Measurements from ENCODE around the gene XIAP. TPM values are rescaled to one million over a fixed set of nuclear protein-coding genes. Genes with fewer than 3 reads are reported as not detected.
A peak's percentile ranks its signal among the peaks of the same experiment; 100 is the strongest.
"Not testable (repeated sequence)": the region's sequence is repeated elsewhere in the genome, so short reads cannot be mapped to it uniquely, and the experiment has no call there.

Gene XIAP
- 20.9 TPM for polyA plus RNA-seq (2013, experiment 1 of 4)
- polyA plus RNA-seq (2013, experiment 2 of 4) = 22.2 TPM
- polyA plus RNA-seq (2013, experiment 3 of 4) = 22.2 TPM
- 23.7 TPM for polyA plus RNA-seq (2013, experiment 4 of 4)

- Histone ChIP-seq H3K4me3 (ENCODE audit: insufficient read depth, low read depth, low read length) (peak within 1 kb of the TSS; percentile 60), H3K27ac (ENCODE audit: insufficient read depth, low read depth, low read length, poor library complexity, severe bottlenecking) (peak within 1 kb of the TSS; percentile 93), H3K9me3 (ENCODE audit: control insufficient read depth, low read length) (no peaks in the 10 kb centered on the region), H3K36me3 (ENCODE audit: control insufficient read depth, insufficient read depth, low read length) (no peaks in the 10 kb centered on the region), H3K4me1 (ENCODE audit: control insufficient read depth, insufficient read depth, low read length) (no peaks in the 10 kb centered on the region), H3K27me3 (ENCODE audit: control insufficient read depth, insufficient read depth, low read length, poor library complexity, severe bottlenecking) (no peaks in the 10 kb centered on the region)
- 0% methylated on average over 58 to 60 of the region's 62 CpGs for WGBS, 2 experiments
Observed at GRCh38 chrX:123859846-123860838, at the start of gene XIAP. Gene XIAP (plus strand): TSS chrX:123860053. CDS start chrX:123885663, 25,610 bp downstream.

DNA sequence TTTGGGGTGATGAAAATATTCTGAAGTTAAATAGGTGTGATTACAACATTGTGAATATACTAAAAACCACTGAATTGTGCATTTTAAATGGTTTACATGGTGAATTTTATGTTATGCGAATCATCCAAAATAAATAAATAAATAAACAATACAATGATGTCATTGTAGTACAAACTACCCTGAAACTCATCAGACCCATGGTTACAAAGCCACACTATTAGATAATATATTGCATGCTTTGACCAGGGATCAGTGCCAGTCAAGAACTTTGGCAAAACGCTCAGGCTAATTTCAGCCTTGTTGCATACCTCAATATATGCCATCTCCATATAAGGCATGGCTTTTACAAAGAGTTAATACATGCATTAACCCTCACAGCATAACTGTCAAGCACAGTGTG is 45.5 kb upstream of the XIAP start:
- Histone ChIP-seq H3K4me1 (ENCODE audit: control insufficient read depth, insufficient read depth, low read length) (no peaks in the 10 kb centered on the region), H3K27ac (ENCODE audit: insufficient read depth, low read depth, low read length, poor library complexity, severe bottlenecking) (no peak overlapping the region), H3K9me3 (ENCODE audit: control insufficient read depth, low read length) (no peaks in the 10 kb centered on the region), H3K27me3 (ENCODE audit: control insufficient read depth, insufficient read depth, low read length, poor library complexity, severe bottlenecking) (no peaks in the 10 kb centered on the region), H3K36me3 (ENCODE audit: control insufficient read depth, insufficient read depth, low read length) (no peaks in the 10 kb centered on the region), H3K4me3 (ENCODE audit: insufficient read depth, low read depth, low read length) (no peak overlapping the region)
- 78 to 87% methylated on average over 1 of the region's 2 CpGs for WGBS, 2 experiments

- not testable (repeated sequence) for H3K36me3 ChIP-seq (ENCODE audit: control insufficient read depth, insufficient read depth, low read length); H3K27ac ChIP-seq (ENCODE audit: insufficient read depth, low read depth, low read length, poor library complexity, severe bottlenecking); H3K4me3 ChIP-seq (ENCODE audit: insufficient read depth, low read depth, low read length); H3K4me1 ChIP-seq (ENCODE audit: control insufficient read depth, insufficient read depth, low read length); H3K27me3 ChIP-seq (ENCODE audit: control insufficient read depth, insufficient read depth, low read length, poor library complexity, severe bottlenecking); H3K9me3 ChIP-seq (ENCODE audit: control insufficient read depth, low read length)
- WGBS, 2 experiments = 78 to 80% methylated on average over 8 to 9 of the region's 12 CpGs
Observed at GRCh38 chrX:123814934-123815394, 44.9 kb upstream of the XIAP start.

- Histone ChIP-seq H3K27me3 (ENCODE audit: control insufficient read depth, insufficient read depth, low read length, poor library complexity, severe bottlenecking) (no peaks in the 10 kb centered on the region), H3K9me3 (ENCODE audit: control insufficient read depth, low read length) (no peaks in the 10 kb centered on the region), H3K36me3 (ENCODE audit: control insufficient read depth, insufficient read depth, low read length) (no peaks in the 10 kb centered on the region), H3K4me1 (ENCODE audit: control insufficient read depth, insufficient read depth, low read length) (no peaks in the 10 kb centered on the region), H3K27ac (ENCODE audit: insufficient read depth, low read depth, low read length, poor library complexity, severe bottlenecking) (no peak overlapping the region), H3K4me3 (ENCODE audit: insufficient read depth, low read depth, low read length) (no peak overlapping the region)
- 89 to 91% methylated on average over 6 of the region's 6 CpGs for WGBS, 2 experiments
Observed at GRCh38 chrX:123817288-123817894, 42.5 kb upstream of the XIAP start.

DNA sequence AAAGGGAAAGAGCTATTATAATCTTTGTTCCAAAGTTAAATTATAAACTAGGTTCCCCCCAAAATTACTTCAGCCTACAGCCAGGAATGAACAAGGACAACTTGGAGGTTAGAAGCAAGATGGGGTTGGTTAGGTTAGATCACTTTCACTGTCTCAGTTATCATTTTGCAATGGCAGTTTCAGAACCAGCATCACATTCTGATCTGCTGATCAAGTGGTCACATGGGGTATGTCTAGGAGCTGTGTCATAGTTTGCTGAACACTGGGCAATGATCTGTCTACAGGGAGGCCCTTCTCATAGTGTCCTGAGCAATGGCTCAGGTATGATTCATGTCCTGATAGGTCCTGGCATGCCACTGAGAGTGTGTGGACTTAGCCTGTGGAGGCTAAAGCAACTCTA is 41.6 kb upstream of the XIAP start:
- Histone ChIP-seq H3K27ac (ENCODE audit: insufficient read depth, low read depth, low read length, poor library complexity, severe bottlenecking) (no peak overlapping the region), H3K4me1 (ENCODE audit: control insufficient read depth, insufficient read depth, low read length) (no peaks in the 10 kb centered on the region), H3K9me3 (ENCODE audit: control insufficient read depth, low read length) (no peaks in the 10 kb centered on the region), H3K36me3 (ENCODE audit: control insufficient read depth, insufficient read depth, low read length) (no peaks in the 10 kb centered on the region), H3K27me3 (ENCODE audit: control insufficient read depth, insufficient read depth, low read length, poor library complexity, severe bottlenecking) (no peaks in the 10 kb centered on the region), H3K4me3 (ENCODE audit: insufficient read depth, low read depth, low read length) (no peak overlapping the region)

GRCh38 chrX:123822965-123823364 is 36.9 kb upstream of the XIAP start:
- Histone ChIP-seq H3K27ac (ENCODE audit: insufficient read depth, low read depth, low read length, poor library complexity, severe bottlenecking) (no peak overlapping the region), H3K4me1 (ENCODE audit: control insufficient read depth, insufficient read depth, low read length) (no peaks in the 10 kb centered on the region), H3K27me3 (ENCODE audit: control insufficient read depth, insufficient read depth, low read length, poor library complexity, severe bottlenecking) (no peaks in the 10 kb centered on the region), H3K36me3 (ENCODE audit: control insufficient read depth, insufficient read depth, low read length) (no peaks in the 10 kb centered on the region), H3K9me3 (ENCODE audit: control insufficient read depth, low read length) (no peaks in the 10 kb centered on the region), H3K4me3 (ENCODE audit: insufficient read depth, low read depth, low read length) (no peak overlapping the region)
- 88 to 100% methylated on average over 1 of the region's 1 CpG for WGBS, 2 experiments

DNA sequence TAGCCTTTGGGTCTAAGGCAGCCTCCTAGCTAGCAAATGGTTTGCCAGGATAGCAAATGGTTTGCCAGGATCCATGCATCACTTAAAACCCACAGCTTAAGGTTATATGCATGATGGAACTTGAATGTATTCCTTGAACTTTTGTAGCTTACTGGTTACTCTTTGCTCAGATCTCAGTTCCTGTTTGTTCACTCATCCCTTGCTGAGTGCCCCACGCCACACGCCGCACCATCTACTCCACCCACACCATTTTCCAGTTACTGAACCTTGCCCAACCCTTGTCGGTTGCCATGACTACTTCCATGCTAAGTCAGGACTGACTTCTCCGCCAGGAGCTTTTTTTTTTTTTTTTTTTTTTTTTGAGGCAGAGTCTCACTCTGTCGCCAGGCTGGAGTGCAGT is 29.5 kb upstream of the XIAP start:
- no peak overlapping the region for H3K4me3 ChIP-seq (ENCODE audit: insufficient read depth, low read depth, low read length)
- no peaks in the 10 kb centered on the region for H3K36me3 ChIP-seq (ENCODE audit: control insufficient read depth, insufficient read depth, low read length)
- 88 to 93% methylated on average over 6 of the region's 6 CpGs for WGBS, 2 experiments
- no peak overlapping the region for H3K27ac ChIP-seq (ENCODE audit: insufficient read depth, low read depth, low read length, poor library complexity, severe bottlenecking)
- no peaks in the 10 kb centered on the region for H3K4me1 ChIP-seq (ENCODE audit: control insufficient read depth, insufficient read depth, low read length)
- H3K27me3 ChIP-seq (ENCODE audit: control insufficient read depth, insufficient read depth, low read length, poor library complexity, severe bottlenecking) = no peaks in the 10 kb centered on the region
- no peaks in the 10 kb centered on the region for H3K9me3 ChIP-seq (ENCODE audit: control insufficient read depth, low read length)

DNA sequence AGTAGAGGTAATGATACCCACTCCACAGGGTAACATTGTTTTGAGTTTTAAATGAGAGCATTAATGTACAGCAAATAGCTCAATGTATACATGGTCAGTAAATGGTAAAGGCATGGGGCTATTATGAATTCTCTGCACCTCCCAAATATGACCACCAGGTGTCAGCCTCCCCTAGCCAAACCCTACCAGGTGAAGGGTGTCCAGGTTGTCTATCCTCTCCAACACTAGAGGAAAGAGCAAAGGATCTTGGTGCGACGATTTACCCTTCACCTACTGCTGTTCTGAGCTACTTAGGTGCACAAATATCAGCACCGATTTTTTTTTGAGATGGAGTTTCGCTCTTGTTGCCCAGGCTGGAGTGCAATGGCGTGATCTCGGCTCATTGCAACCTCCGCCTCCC is 26.5 kb upstream of the XIAP start:
- no peak overlapping the region for H3K4me3 ChIP-seq (ENCODE audit: insufficient read depth, low read depth, low read length)
- no peaks in the 10 kb centered on the region for H3K27me3 ChIP-seq (ENCODE audit: control insufficient read depth, insufficient read depth, low read length, poor library complexity, severe bottlenecking)
- no peaks in the 10 kb centered on the region for H3K4me1 ChIP-seq (ENCODE audit: control insufficient read depth, insufficient read depth, low read length)
- H3K36me3 ChIP-seq (ENCODE audit: control insufficient read depth, insufficient read depth, low read length) = no peaks in the 10 kb centered on the region
- H3K9me3 ChIP-seq (ENCODE audit: control insufficient read depth, low read length) = no peaks in the 10 kb centered on the region
- no peak overlapping the region for H3K27ac ChIP-seq (ENCODE audit: insufficient read depth, low read depth, low read length, poor library complexity, severe bottlenecking)
- 63 to 64% methylated on average over 7 of the region's 7 CpGs for WGBS, 2 experiments

DNA sequence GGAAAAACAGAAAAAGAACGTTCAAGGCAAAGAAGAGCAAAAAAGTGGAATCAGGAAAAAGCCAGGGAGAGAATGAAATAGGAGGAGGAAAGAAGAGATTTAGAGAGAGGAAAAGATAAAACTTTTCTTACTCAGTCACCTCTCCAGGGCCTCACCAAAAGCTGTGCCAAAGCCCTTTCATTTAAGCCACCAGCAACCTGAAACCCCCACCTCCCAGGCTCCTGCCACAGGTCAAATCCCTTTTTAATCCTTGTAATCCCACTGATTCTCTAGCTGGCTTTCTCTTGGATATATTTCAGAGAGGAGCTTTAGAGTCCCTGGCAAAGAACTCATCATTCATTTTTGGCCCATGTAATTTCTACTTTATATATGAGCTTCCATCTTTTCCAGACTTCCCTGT is 25.7 kb upstream of the XIAP start:
- no peaks in the 10 kb centered on the region for H3K9me3 ChIP-seq (ENCODE audit: control insufficient read depth, low read length)
- no peaks in the 10 kb centered on the region for H3K27me3 ChIP-seq (ENCODE audit: control insufficient read depth, insufficient read depth, low read length, poor library complexity, severe bottlenecking)
- H3K27ac ChIP-seq (ENCODE audit: insufficient read depth, low read depth, low read length, poor library complexity, severe bottlenecking) = no peak overlapping the region
- no peaks in the 10 kb centered on the region for H3K36me3 ChIP-seq (ENCODE audit: control insufficient read depth, insufficient read depth, low read length)
- no peak overlapping the region for H3K4me3 ChIP-seq (ENCODE audit: insufficient read depth, low read depth, low read length)
- 71 to 90% methylated on average over 1 of the region's 1 CpG for WGBS, 2 experiments
- no peaks in the 10 kb centered on the region for H3K4me1 ChIP-seq (ENCODE audit: control insufficient read depth, insufficient read depth, low read length)

GRCh38 chrX:123835661-123836371 is 24.0 kb upstream of the XIAP start:
- Histone ChIP-seq H3K27me3 (ENCODE audit: control insufficient read depth, insufficient read depth, low read length, poor library complexity, severe bottlenecking) (no peaks in the 10 kb centered on the region), H3K4me3 (ENCODE audit: insufficient read depth, low read depth, low read length) (no peak overlapping the region), H3K9me3 (ENCODE audit: control insufficient read depth, low read length) (no peaks in the 10 kb centered on the region), H3K27ac (ENCODE audit: insufficient read depth, low read depth, low read length, poor library complexity, severe bottlenecking) (no peak overlapping the region), H3K4me1 (ENCODE audit: control insufficient read depth, insufficient read depth, low read length) (no peaks in the 10 kb centered on the region), H3K36me3 (ENCODE audit: control insufficient read depth, insufficient read depth, low read length) (no peaks in the 10 kb centered on the region)
- 94 to 95% methylated on average over 6 of the region's 6 CpGs for WGBS, 2 experiments

Measured in ectodermal cell (in vitro differentiated cells).